Amniotic stem cell (primary cell): ENCODE results near the gene GP1BB.
"Not testable (repeated sequence)": the region's sequence is repeated elsewhere in the genome, so short reads cannot be mapped to it uniquely, and the experiment has no call there.

Source experiments
- DNase-seq: peaks from one replicate; lab custom pipeline; 2025; lab: John Stamatoyannopoulos, UW

The GP1BB gene

DNA sequence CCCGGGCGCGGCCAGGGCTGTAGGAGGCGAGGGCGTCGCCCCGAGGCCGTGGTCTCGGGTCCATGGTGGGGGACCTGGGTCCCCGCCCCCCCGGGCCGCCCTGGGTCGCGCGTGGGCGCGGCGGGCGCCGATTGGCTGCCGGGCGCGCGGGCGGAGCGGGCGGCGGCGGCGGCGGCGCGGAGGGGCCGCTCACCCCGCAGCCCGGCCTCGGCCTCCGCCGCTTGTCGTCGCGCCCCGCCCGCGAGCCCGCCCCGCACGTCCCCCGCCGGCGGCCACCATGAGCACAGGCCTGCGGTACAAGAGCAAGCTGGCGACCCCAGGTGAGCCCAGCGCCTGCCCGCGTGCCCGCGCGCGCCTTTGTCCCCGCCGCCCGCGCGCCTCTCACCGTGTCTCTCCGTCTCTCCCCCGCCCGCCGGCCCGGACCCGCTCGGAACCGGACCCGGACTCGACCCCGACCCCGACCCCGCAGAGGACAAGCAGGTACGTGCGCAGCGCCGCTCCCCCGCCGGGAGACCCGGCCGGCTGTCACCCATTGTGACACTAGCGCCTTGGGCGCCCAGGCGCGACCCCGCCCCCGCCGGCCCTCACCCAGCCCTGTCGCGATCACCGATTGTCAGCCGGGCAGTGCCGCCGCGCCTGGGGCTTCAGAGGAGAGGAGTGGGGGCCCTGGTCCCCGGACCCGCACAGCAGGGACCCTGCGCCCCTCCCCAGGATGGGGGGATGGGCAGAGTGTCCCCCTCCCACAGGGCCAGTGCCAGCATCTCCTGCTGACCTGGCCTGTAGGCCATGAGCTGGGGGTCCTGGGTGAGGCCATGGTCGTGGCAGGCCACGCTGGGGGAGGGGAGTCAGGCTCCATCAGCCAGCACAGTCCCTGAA, 8.8 kb upstream of the GP1BB start, which contains the start of gene SEPTIN5:
Gene SEPTIN5, plus strand, starts transcription at position 192 of the 876 bp plus-strand sequence. Its CDS starts 86 bp downstream, at position 278.
- no peak for DNase-seq

DNA sequence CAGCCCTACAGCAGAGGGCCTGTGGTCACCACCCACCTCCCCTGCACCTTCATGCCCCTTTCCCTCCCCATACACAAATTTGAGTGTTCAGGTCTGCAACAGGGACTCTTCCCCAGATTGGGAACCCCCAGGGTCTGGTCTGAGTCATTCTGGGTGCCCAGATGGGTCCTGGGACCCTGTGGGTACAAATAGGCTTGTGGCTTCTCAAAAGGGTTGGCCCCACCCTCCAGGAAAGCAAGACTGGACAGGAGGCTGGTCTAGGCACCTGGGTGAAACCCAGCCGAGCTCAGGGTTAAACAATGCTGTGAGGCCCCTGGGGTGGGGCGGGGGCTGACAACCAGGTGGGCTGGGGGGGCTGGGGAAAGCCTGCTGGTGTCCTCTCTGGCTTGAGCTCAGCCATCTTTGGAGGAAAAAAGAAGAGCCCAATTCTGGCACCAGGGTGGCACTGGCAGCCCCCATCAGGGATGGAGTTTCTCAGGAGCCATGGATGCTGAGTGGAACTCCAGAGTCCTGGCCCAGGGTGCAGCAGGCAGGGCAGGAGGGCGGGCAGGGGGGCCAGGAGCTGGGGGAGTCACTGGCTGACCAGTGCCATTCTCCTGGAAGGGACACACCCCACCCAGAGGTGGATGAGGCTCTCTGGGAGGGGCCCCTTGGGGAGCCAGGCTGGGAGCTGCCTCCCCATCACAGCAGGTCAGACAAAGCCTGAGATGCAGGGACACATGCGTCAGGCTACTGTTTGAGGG, 8.0 kb upstream of the GP1BB start:
- DNase-seq: no peak

DNA sequence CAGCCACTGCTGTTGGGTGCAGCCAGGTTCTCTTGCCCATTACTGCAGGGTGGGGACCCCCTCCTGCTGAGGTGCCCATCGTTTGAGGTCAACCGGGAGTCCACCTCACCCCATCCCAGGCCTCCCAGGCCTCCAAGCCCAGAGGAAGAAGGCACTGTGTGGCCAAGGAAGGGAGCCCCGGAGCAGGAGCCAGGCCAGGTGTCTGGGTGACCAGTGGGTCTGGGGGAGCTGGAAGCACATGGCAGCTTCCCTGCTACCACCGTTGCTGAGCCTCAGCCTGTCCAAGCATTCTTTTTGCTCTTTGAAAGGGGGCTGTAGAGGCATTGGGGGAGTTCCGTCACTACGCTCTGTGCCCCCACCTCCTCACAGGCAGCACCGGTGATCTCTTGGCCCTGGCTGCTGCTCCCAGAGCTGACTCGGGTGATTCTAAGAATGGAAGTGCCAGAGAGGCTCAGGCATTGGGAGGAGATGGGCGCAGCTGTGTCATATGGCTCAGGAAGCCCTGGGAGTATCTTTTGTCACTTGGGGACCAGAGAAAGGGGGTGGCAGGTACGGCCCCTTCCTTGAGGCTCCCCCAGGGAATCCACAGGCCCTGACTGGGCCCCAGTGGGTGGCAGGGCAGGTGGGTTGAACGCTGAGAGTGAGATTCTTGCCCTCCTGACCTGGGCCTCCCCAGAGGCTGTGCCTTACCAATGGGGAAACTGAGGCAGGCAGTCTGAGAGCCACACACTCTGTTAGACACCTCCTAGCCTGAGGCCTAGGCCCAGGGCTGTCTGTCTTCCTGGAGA, 7.1 kb upstream of the GP1BB start:
- DNase-seq: no peak

DNA sequence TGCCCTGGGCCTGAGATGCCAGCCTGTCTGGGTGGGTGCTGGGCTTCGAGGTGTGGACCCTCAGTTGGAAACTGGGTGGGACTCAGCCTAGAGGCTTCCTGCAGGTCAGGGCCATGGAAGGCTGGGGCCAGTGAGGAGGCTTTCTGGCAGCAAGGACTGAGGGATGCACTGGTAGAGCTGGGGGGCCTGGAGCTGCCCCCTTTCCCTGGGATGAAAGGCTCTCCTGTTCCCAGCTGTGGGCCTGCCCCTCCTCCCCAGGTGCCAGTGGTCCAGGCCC, 6.6 kb upstream of the GP1BB start:
- DNase-seq: no peak

- no peak for DNase-seq
Observed at GRCh38 chr22:19717181-19717580, 6.2 kb upstream of the GP1BB start.

GRCh38 chr22:19717691-19718455, 5.5 kb upstream of the GP1BB start:
- DNase-seq: peak; percentile 28

DNA sequence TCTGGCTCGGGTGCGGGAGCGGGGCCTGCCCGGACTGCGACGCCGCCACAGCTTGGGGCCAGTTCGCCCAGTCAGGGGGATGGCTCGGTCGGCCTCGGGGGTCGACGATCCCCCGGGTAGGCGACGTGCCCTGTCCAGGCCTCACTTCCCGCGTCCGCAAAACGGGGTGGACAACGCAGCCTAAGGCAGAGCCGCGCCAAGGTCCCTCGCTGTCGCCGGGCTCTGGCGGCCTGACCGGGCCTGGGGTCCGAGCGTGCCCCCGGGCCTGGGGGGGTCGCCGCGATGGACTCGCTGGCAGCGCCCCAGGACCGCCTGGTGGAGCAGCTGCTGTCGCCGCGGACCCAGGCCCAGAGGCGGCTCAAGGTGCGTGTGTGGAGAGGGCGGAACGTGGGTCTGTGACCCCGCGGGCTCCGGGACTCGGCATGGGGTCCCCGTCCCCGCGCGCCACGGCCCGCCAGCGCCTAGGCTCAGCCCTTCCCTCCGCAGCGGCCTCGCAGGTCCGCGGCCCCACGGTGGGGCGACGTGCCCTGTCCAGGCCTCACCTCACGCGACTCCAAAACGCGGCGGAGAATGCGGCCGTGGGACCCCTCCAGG, 4.8 kb upstream of the GP1BB start:
- no peak for DNase-seq

DNA sequence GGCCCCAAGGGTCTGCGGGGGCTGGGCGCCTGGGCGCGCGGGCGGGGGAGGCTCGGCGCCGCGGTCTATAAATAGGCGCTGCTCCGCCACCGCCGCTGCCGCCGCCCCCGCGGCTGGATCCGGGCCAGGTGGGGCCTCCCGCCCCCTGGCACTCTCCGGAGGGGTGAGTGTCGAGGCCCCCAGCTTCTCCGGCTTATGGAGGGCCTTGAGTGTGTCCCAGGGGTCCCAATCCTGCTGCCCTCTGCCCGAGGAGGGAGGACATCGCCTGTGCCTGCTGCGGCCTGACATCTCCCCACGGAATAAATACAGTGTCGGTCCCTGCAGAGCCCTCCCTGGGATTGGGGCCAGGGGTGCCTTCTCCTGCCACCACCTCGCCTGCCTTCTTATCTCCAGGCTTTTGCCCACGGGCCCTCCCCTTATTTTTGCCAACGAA, 4.3 kb upstream of the GP1BB start:
- no peak for DNase-seq

GRCh38 chr22:19719488-19720021, 3.8 kb upstream of the GP1BB start:
- no peak for DNase-seq

GRCh38 chr22:19720150-19720827, 3.0 kb upstream of the GP1BB start:
- DNase-seq: no peak

DNA sequence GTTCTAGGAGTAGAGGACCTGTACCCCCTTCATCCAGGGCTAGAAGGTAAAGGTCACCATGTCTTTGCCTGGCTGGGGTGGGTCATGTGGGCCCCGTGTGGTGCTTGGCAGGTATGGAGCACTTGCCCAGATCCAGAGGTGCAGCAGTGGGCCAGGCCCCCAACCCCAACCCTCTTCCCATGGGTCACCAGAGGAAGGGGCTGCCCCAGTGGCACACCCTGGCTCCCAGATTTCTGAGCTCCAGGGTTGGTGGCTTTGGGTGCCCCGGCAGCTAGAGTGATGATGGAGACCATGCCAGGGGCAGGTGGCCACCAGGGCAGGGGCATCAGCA, 2.4 kb upstream of the GP1BB start:
- DNase-seq: no peak

GRCh38 chr22:19721330-19722177, 1.8 kb upstream of the GP1BB start:
- no peak for DNase-seq

DNA sequence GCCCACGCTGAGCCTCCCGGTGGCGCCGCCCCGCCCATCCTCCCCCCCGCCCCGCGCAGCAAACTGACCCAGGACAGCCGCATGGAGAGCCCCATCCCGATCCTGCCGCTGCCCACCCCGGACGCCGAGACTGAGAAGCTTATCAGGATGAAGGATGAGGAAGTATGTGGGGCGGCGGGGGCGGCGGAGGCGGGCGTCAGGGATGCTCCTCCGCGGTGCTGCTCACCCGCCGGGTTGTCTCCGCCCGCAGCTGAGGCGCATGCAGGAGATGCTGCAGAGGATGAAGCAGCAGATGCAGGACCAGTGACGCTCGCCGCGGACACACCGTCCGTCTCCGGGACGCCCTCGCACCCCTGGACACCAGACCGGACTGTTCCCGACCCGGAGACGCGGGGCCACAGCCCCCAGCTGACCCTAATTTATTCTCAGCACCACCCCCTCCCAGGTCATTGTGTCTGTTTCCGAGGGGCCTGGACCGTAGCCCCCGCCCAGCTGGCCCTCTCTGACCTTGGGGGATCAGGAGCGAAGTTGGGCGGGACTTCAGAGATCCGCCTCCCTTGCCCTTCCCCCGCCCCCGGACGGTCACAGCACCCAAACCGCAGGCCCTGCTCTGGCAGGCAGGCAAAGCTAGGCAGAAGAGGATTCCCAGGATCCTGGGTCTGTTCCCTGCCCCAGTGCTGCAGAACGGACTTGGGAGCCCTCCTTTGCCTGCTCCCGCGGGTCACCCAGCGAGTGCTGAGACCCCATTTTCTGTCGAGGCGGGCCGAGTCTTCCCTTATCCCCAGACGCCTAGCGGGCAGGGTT, 959 bp upstream of the GP1BB start:
- DNase-seq: no peak

- no peak for DNase-seq
Observed at GRCh38 chr22:19722982-19723231, 432 bp upstream of the GP1BB start.

DNA sequence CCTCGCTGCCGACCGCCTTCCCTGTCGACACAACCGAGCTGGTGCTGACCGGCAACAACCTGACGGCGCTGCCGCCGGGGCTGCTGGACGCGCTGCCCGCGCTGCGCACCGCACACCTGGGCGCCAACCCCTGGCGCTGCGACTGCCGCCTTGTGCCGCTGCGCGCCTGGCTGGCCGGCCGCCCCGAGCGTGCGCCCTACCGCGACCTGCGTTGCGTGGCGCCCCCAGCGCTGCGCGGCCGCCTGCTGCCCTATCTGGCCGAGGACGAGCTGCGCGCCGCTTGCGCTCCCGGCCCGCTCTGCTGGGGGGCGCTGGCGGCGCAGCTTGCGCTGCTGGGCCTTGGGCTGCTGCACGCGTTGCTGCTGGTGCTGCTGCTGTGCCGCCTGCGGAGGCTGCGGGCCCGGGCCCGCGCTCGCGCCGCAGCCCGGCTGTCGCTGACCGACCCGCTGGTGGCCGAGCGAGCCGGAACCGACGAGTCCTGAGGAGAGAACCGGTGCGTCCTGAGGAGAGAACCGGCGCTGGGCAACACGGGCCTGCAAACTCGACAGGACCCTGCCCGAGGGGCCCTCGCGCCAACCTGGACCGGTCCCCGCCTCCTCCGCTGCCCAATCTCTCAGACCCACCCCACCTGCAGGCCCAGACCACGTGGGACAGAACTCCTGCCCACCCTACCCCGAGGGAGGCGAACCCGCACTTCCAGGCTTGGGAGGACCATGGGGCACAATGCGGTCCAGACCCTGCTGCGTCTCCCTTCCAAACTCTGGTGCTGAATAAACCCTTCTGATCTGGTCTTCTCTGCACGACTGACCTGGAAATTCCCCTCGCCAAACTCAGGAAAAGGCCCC, 866 bp downstream of the GP1BB start:
- DNase-seq: no peak

- no peak for DNase-seq
Observed at GRCh38 chr22:19724927-19725661, 1.8 kb downstream of the GP1BB start.

- DNase-seq: not testable (repeated sequence)
Observed at GRCh38 chr22:19726064-19726788, 2.9 kb downstream of the GP1BB start.
